ENCODE results near the gene OSBPL3.
A peak's percentile ranks its signal among the peaks of the same experiment; 100 is the strongest.
"Not testable (repeated sequence)": the region's sequence is repeated elsewhere in the genome, so short reads cannot be mapped to it uniquely, and the experiment has no call there.

OSBPL3 gene

DNA sequence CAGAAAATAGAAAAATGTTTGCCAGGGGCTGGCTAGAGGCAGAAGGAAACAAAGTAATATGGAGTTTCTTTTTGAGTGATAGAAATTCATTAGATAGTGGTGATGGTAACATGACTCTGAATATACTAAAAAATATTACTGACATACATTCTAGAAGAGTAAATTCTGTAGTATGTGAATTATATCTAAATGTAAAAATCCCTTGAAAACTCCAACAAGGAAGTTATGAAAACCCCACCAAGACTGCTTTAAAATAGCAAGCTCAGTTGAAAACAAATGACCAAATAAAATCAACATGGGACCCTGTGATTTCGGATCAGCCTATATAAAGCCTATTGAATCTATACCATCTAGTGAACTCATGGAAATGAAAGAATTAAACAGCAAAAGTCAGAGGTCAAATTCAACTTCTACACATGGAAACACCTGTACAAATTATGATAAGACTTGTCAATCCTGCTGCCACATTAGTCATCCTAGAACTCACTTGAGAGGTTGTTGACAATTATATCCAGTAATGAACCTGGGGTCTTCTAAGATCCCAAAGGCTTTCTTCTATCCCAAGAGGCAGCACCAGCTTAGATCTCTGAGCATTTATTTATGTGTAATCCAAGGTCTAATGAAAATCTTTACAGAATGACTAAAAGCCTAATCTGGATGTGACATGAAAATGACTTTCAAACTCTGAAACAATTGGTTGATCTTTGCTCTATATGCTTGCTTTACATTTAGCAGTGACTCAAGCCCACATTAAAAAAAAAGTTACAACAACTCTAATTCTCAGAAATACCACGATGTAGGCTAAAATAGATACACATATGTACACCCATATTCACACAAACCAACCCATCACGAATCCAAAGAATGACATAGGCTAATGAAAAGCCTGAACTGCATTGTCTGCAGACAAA, 59.3 kb downstream of the OSBPL3 start:
- DNase-seq (ENCODE audit: low read depth in 2 of 2), result no peak

DNA sequence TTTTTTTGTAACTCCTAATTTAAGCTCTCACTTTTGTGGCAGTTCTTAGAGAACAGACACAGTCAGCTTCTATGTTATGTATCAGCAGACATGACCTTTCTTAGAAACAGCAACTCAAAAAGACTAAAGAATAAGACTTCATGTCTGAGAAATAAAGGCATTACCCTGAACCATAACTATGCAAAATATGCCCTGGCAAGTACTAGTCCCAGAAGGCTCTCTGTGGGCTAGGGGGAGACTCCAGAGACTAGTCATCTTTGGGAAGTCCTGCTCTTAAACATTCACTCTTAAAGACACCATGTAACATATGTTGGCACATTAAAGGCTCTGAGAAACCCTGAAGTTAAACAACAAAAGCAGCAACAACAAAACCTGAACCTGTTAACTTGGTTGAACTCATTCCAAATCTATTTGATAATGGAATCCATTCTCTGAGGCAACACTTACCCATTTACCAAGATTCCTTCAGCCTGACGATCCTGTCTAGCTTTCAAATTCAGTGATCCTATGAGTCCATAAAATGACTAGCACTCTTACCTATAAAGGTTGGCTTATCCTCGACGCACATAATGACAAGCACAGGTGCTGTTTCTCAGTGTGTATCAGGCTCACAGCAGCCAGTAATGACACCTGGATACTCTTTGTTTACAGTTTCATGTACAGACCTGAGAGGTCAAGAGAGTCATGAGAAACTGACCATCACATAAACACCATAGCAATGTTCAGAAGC, 62.3 kb downstream of the OSBPL3 start:
- no peak for DNase-seq (ENCODE audit: low read depth in 2 of 2)

DNA sequence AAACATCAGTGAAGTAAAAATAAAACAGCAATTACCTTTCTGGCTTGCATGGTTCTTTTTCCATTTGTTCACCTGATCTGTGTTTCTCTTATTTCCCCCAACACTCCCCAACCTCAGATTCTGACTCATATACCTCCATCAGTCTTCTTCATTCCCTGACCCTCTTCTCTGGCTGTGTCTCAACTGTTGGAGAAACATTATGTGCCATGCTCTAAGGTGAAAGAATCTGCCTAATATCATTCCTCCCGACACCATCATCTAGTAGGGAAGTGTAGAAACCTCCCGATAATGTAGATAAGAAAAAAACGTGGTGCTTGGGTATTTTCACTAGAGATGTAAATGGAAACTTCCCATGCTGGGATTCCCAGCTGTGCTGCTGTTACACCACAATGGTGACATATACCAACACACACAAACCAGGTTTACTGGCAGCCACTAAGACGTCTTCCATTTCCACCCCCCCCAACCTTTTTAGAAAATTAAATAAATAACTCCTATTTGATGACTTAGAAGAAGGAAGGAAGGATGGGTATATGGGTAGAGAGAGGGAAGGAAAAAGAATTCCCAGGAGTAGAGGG, 63.4 kb downstream of the OSBPL3 start:
- DNase-seq (ENCODE audit: low read depth in 2 of 2), result no peak

DNA sequence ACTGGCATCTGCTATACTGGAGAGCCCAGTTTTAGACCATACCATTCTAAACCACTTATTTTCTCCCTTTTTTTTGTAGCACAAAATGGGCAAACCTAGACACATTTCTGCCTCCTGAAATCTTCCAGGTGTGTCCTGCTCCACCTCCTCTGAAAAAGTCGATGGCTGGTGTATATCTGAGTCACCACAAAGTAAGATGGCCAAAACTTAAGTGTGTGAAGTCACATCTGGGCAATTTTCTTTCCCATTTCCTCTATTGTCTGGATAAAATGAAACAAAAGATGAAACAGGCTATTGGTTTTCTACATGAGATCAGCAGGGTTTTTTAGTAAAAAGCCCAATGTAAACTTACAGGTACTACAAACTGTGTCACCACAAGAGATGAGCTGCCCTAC, 65.5 kb downstream of the OSBPL3 start:
- DNase-seq (ENCODE audit: low read depth in 2 of 2), result no peak

DNA sequence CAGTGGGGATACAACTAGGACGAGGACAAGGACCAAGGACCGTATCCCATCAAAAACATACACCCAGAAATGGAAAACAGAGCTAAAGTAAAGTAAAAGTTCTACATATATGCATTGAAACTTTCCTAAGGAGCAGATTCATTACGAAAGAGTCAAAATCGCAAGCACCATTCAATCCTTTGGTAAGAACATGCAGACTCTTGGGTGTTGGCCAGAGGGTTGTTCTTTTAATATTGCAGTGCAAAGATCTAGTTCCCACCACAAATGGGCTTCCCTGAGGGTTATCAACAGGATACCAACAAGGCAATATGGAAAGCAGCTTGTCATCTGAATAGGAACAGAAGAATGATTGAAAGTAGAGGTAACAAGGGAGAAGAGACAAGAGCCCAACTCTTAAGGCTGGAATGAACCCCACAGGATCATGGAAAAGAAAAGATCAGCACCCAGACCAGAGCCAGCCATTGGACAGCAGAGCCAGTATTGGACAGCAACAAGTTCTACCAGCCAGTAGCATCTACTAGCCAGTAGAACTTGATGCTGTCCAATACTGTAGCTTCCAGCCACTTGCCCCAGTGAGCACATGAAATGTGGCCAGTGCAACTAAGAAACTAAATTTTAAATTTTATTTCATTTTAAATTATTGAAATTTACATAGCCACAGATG, 66.0 kb downstream of the OSBPL3 start:
- DNase-seq (ENCODE audit: low read depth in 2 of 2), result no peak

DNA sequence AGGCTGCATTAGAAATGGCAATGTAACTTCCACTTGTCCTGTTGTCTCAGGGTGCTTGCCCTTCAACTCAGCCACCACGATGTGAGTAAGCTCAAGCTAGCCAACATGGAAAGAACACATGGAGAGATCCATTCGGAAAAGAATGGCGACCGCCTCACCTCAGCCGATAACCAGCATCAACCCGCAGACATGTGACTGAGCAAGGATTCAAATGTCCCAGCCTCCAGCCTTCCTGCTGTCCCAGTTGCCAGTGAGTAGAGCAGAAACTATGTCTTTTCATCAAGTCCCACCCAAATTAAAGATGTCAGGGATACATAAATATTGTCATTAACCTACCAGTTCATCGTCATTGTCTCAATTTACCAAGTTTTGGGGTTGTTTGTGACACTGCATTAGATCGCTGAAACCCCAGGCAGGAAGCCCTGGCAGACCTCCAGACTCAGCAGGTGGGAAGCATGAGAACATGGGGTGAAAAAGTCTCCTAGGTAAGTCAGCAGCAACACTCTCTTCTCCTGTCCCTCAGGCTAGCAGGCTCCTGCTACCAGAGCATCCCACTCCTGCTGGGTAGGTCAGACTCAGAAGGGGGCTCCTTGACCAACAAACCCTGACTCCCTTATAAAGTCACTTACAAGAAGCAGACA, 67.0 kb downstream of the OSBPL3 start:
- DNase-seq (ENCODE audit: low read depth in 2 of 2), result no peak

DNA sequence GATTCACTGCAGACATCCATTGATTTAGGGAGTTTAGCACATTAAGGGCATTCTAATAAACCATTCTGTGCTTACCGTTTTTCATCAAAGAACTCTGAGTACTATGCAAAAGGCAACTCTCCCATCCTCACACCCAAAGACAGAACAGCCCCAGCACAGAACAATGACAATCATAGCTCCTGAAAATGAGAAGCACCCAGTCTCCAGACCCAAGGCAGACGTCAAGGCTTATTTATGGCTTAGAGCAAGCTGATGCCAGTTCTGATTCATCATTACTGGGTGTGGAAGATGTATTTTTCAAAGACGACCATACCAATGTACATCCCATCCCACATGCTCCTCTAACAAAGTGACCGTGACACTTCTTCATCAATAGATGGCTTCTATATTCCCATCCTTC, 67.6 kb downstream of the OSBPL3 start:
- DNase-seq (ENCODE audit: low read depth in 2 of 2), result no peak

DNA sequence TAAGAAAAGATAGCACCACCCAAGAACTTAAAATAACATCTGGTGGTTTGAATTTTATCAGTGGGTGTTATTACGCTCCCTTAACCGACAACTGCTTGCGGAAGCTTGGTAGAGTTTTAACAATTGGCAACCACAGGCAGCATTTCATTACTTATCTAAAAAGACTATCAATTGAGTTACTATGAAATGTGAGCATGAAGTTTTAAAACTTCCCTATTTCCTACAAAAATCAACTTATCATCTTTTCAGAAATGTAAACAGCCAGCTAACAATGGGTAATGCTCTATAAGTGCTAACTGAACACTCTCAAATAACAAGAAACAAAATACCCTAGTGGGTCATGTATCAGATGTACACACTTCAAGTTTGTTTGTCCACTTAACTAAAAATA, 68.8 kb downstream of the OSBPL3 start:
- no peak for DNase-seq (ENCODE audit: low read depth in 2 of 2)

DNA sequence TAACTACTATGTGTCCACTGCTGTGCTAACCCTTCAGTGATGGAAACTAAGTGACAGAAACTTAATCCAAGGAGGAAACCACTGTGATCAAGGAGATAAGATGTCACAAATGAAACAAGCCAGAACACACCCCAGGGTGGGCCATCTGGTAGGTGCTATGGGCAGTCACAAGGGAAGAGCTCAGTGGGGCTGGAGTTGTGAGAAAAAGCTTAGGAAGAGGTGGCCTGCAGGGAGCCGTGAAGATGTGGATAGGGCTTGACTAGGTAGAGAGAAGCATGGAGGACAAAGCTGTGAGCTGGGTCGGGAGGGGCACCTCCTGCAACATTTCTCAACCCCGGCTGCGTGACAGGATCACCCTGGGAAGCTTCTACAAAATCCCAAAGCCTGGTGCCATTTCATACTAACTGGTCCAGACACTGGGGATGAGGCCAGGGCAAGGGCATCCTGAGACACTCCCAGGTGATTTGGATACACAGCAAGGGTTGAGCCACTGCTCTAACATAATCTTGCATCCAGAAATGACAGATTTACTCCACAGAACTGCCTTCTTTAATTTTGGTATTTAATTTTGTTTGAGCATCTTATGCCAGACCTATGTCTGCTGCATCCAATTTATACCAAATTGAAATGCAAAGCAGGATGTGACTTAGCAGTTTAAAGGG, 69.3 kb downstream of the OSBPL3 start:
- no peak for DNase-seq (ENCODE audit: low read depth in 2 of 2)

DNA sequence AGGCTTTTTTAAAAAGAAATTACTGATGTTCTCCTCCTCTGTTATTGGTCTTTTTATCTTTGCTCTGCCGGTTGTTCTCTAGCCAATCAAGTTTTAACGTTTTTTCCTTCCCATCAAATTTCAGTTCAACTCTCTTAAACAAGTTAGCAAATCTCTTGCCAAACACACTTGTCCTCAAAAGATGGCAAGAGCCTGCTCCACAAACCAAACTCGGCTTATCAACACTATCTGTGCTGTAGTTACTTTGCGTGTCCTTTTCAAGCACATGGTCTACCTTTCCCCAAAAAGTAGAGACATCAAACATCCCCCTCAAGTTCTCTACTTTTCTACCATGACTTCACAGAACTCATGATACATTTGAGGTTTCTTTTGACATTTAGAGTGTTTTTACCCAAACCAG, 71.3 kb downstream of the OSBPL3 start:
- no peak for DNase-seq (ENCODE audit: low read depth in 2 of 2)

DNA sequence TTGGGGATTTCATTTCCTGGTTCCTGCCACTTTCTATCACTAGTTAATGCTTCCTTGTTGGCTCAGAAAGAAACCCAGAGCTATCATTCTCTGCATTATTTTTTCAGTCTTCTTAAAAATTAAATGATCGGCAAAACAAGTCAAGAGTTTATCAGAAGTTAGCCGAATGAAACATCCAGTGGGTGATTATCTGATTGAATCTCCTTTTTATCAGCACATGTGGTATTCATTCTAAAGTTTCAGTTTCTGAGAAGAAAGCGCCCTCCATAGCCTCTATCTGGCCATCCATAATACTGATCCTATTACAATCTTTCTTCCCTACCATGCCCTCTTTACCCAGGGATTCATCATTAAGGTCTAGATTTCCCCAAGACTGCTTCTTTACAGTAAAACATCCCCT, 71.8 kb downstream of the OSBPL3 start:
- no peak for DNase-seq (ENCODE audit: low read depth in 2 of 2)

DNA sequence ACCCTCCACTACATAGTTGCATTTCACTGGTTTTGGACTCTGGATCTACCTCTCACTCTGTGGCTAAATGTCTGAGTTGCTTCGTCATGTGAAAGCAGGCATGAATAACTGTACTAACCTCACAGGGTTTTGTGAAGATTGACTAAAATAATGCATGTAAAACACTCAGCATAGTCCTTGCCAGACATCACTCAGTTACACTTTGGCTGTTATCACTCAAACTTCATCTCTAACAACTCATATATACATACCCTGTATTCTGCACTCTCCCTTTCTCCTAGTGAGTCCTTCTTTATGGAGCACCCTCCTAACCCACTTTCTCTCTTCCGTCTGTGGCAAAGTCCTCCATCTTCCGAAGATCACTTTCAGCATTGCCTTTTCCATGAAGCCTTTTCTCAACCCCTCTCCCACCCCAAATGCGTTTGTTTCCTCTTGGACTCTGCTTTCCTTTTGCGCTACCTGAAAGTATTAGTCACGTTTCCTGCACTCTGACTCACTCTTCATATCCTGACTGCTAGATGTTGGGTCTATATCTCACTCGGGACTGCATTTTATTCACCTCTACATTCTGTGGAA, 72.6 kb downstream of the OSBPL3 start:
- peak in 1 of 2 experiments; percentile 15 for DNase-seq (ENCODE audit: low read depth in 2 of 2)

DNA sequence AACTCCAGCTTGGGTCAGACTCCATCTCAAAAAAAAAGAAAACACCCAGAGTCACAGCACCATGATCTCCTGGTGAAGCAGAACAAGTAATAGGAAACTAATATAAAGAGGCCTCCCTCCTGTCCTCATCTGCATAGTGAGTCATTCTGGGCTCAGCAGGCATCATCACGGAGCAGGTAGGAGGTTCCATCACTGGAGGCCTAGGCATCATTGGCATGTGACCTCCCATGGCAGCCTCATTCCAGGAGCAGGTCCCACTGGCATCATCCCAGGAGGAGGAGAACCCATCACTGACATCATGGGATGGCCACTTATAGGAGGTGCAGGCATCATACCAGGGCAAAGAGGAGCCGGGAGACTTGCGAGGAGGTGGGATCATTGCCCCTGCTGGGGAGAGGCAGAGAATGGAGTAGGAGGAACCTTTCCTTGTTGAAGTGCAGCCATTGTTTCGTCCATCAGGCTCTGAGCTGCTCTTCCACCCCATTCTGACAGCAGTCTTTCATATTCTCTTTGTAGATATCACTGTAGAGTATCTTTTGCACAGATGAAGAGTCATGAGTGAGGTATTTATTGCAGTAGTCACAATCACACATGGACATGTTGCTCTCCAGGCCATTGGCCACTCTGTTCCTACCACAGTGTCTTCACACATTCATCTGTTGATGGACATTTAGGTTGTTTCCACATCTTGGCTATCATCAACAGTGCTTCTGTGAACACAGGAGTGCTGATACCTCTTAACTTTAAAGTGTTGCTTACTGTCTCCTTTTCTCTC, 73.8 kb downstream of the OSBPL3 start:
- DNase-seq (ENCODE audit: low read depth in 2 of 2), result peak in 1 of 2 experiments; percentile 29

DNA sequence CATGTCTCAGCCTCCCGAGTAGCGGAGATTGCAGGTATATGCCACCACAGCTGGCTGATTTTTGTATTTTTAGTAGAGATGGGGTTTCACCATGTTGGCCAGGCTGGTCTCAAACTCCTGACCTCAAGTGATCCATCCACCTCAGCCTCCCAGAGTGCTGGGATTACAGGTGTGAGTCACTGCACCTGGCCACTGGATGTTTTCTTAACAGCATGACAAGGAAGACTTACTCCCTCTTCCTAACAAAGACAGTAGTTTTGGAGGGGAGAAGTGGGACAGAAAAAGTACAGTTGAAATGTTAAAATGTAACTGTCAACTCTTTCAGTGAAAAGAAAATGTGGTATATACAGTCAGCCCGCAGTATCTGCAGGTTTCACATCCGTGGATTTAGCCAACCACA, 76.0 kb downstream of the OSBPL3 start:
- not testable (repeated sequence) for DNase-seq (ENCODE audit: low read depth in 2 of 2)

DNA sequence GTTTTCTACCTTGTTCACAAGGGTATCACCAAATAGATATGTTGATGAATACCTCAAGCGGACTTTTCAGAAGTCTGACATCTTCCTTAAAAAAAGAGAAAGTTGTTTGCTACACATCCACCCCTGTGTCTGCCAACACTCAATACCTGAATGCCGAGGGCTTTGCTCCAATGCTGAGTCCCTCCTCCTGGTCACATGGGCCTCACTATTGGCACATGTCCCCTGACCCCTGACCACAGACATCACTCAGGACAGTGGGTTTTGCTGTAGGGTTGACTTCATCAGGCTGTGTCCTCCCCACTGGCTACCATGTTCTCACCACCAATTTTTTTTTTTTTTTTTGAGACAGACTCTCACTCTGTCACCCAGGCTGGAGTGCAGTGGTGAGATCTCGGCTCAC, 76.4 kb downstream of the OSBPL3 start:
- no peak for DNase-seq (ENCODE audit: low read depth in 2 of 2)

DNA sequence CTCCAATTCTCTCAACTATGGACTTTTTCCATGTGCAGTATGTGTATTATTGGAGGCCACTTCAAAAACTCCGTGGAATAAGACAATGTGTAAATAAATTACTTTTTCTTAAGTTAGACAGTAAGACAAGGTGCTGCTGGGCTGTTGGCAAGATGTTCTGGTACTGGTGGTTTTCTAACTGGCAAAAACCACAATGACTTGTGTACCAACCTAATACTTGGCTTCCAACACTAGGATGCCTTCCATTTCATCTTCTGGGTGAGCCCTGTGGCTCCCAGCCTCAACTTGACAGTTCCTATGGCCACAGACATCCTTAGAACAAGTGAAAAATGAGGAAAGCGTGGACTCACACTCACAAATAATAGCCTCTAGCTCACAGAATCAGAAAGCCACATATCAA, 77.0 kb downstream of the OSBPL3 start:
- no peak for DNase-seq (ENCODE audit: low read depth in 2 of 2)

DNA sequence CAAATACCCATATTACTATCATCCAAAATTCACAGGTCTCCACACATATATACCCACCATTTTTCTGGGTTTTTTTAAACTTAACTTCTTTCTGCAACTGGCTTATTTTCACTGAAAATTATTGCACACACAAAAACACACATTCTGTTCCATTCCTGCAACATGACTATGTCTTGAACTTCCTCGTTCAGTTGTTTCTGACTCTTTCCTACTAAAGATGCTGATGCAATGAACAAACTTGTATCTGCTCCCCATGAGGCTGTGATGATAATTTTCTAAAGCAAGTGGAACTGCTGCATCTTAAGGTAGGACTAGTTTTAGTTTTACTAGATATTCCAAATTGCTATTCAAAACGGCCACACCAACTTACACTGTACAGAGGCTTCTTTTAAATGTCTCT, 77.7 kb downstream of the OSBPL3 start:
- DNase-seq (ENCODE audit: low read depth in 2 of 2), result no peak

DNA sequence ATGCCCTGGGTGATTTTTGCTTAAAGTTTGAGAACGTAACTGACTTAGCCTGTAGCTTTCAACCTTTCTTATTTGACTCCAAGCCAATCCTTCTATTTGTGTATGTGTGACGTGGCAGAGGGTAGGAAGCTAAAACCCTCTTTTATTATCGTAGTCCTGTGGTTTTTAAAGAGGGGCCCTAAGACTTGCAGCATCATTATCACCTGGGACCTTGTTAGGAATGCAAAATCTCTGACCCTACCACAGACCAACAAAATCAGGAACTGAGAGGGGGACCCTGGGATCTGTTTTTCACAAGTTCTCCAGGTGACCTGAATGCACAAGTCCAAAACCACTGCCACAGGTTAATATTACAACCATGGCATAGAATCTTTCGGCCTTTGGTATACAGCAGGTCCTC, 80.1 kb downstream of the OSBPL3 start:
- no peak for DNase-seq (ENCODE audit: low read depth in 2 of 2)

DNA sequence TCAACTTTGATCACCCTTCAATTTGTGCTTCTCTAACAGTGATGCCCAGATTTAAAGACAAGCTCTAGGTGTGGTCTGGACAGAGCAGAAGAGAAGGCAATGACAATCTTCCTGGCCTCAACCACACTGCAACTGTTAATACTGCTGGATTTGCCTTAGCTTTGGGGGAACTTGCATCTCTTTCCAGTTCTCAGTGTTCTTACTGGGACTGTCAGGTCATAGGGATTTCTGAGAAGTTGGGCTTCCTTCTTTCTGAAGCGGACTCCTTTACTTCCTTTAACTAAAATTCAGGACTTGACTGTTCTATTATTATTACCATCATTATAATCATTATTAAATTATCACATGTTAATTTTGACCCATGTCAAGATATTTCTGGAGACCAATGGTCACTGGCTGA, 80.8 kb downstream of the OSBPL3 start:
- DNase-seq (ENCODE audit: low read depth in 2 of 2), result no peak

DNA sequence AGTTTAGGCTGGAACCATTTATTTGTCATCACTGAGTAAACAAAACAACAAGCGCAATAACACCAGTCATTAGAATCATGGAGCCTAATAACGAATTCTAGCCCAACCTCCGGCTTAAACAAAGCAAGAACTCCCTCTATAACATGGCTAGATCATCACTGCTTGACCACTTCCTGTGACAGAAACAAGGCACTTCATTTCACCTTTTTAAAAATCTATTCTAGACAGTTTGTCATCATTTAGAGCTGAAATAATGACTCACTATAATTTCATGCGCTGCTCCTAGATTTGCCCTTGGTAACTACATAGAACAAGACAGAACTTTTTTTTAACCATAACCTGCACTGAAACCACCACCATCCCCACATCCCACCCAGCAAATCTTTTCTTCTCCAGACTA, 81.3 kb downstream of the OSBPL3 start:
- DNase-seq (ENCODE audit: low read depth in 2 of 2), result no peak
